Colonic mucosa (tissue), 4 donors: Measurements from ENCODE around the gene DEDD. TPM values are rescaled to one million over a fixed set of nuclear protein-coding genes. Genes with fewer than 3 reads are reported as not detected.

Experiments used
- DNase-seq: peaks from one replicate; pipeline ENCODE4 v3.0.0-alpha.2; 2020
- H3K27ac ChIP-seq: fragments of 200-600 bp; one replicate; pipeline ENCODE4 v1.8.0; 2021
- H3K27me3 ChIP-seq: fragments of 200-600 bp; one replicate; pipeline ENCODE4 v1.8.0; 2021
- H3K36me3 ChIP-seq: fragments of 200-600 bp; one replicate; pipeline ENCODE4 v1.8.0; 2021
- H3K4me1 ChIP-seq: fragments of 200-600 bp; one replicate; pipeline ENCODE4 v1.8.0; 2021; ENCODE audit warnings: mild to moderate bottlenecking
- H3K4me3 ChIP-seq: fragments of 200-600 bp; one replicate; pipeline ENCODE4 v1.8.0; 2021
- H3K9ac ChIP-seq, 2 donors: one replicate each; pipeline ENCODE4 v1.7.0; 2013; ENCODE audit warnings: control low read depth in 2 of 2, low read depth in 2 of 2, low read length in 2 of 2
- H3K9me3 ChIP-seq: fragments of 200-600 bp; one replicate; pipeline ENCODE4 v1.8.0; 2021
- CTCF ChIP-seq: fragments of 200-600 bp; IDR thresholded peaks from one replicate; pipeline ENCODE4 v1.8.0; 2022; ENCODE audit warnings: antibody characterized with exemption, mild to moderate bottlenecking
- intact Hi-C: fragments of 100-400 bp; cut with DNase I; formaldehyde crosslinking; loops from one replicate; pipeline ENCODE4 v1.14.1; 2022
- total RNA-seq, 2 donors: library from RNA; stranded (reverse); fragmentation: NEBNext Ultra II Directional in 1 of 2; extraction: Animal tissue kit (Norgen Biotek cat#: 25700) in 1 of 2; gene quantifications; one replicate each; pipeline ENCODE4 v1.2.1, GENCODE V29; 2021
- donor health status: healthy.
- donor health status: DM: no; HTN: no; CAD: no.
- donor health status: DM: no; HTN: no; CAD: no.

The DEDD gene
- total RNA-seq, 2 donors from 2014 or later = 33.8 to 34.3 TPM

- H3K9me3 ChIP-seq = no peaks in the 10 kb centered on the region
- peak overlapping the region; percentile 96 for H3K27ac ChIP-seq
- no peak for TF ChIP-seq CTCF
- peaks cover 8% of the 10 kb centered on the region for H3K4me1 ChIP-seq
- H3K36me3 ChIP-seq = no peaks in the 10 kb centered on the region
- peak; percentile 34 for DNase-seq
- H3K9ac ChIP-seq = peak overlapping the region; percentile 96 to 97
- intact Hi-C loops = no loop called here
- H3K27me3 ChIP-seq = no peaks in the 10 kb centered on the region
- H3K4me3 ChIP-seq = peak overlapping the region; percentile 50
These were observed 701 bp downstream of the DEDD start for GRCh38 chr1:161131523-161132409.

- no peaks in the 10 kb centered on the region for H3K9me3 ChIP-seq
- no peaks in the 10 kb centered on the region for H3K36me3 ChIP-seq
- H3K4me3 ChIP-seq = no peak overlapping the region
- intact Hi-C loops = no loop called here
- no peak for TF ChIP-seq CTCF
- peaks cover 8% of the 10 kb centered on the region for H3K4me1 ChIP-seq
- DNase-seq = no peak
- no peak overlapping the region for H3K9ac ChIP-seq
- no peaks in the 10 kb centered on the region for H3K27me3 ChIP-seq
- H3K27ac ChIP-seq = no peak overlapping the region
These were observed 2.2 kb downstream of the DEDD start for GRCh38 chr1:161130266-161130665.

DNA sequence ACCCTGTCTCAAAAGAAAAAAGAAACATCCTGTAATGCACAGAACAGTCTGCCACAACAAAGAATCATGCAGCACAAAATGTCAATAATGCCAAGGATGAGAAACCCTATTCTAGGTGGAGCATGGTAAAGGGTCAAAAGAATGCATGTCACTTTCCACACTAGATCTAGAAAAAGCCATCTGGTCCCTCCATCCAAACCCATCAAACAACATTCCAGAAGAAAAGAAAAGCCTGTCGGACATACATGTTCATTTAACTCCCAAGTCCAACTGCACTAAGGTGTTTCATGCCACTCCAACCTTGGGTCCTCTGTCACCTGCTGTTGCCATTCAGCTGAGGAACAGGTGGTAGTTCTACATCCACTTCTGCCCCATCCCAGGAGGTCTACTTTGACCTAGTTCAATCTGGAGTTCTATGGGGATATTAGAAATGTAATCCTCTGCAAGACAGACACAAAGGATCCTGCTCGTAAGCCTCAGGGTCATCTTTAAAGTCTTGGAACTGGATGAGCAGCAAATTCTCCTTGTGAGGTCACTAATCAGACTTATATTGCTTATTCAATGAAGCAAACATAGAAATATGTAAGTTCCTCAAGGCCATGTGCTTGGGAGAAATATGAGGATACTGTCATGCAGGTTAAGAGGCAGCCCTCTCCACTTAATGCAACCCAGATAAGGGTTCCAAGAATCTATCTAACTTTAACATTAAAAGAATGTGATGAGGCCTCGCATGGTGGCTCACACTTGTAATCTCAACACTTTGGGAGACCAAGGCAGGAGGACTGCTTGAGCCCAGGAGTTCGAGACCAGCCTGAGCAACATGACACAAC, 3.7 kb downstream of the DEDD start:
- Histone ChIP-seq H3K4me3 (no peak overlapping the region), H3K27ac (no peak overlapping the region), H3K9me3 (no peaks in the 10 kb centered on the region), H3K27me3 (no peaks in the 10 kb centered on the region), H3K36me3 (no peaks in the 10 kb centered on the region), H3K9ac (no peak overlapping the region), H3K4me1 (peaks cover 1% of the 10 kb centered on the region)
- no peak for TF ChIP-seq CTCF
- intact Hi-C loops = no loop called here
- no peak for DNase-seq

DNA sequence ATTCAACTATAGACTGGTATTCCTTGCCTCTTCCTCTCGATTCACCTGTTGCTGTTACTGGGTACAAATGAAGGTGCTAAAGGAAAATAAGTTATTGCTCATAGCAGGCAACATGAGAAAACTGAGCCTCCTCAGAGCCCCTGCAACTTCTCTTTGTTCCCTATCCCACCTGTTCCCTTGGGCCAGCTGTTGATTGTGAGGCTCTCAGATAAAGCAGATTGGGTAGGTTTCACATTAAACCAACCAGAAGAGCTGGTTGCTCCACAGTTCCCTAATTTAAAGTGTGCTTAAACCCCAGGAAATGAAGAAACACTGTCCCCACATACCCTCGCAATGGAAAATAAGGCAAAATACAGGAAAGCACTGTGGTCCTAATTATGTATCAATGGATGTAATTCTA, 4.8 kb downstream of the DEDD start:
- DNase-seq = no peak
- Histone ChIP-seq H3K27me3 (no peaks in the 10 kb centered on the region), H3K9me3 (no peaks in the 10 kb centered on the region), H3K9ac (no peak overlapping the region), H3K36me3 (no peaks in the 10 kb centered on the region), H3K27ac (no peak overlapping the region), H3K4me3 (no peak overlapping the region), H3K4me1 (no peaks in the 10 kb centered on the region)
- intact Hi-C loops = no loop called here
- TF ChIP-seq CTCF = no peak

DNA sequence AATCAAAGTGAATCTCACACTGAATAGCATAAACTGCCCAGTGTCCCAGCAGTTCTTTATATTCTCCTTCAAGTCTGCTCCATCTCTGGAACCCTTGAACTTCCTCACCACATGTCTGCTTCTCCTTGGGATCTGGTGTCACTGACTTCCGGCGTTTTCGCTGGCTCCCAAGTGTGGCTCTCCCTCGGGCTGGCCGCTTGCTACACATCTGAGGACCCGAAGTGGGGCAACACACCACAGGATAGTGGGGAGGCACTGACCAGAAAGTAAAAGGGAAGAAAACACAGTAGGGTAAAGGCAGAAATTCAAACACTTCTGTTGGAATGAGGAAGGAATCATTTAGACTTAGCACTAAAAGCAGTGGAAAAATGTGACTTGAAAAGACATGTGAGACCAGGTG, 9.5 kb downstream of the DEDD start:
- H3K4me3 ChIP-seq = no peak overlapping the region
- no peak overlapping the region for H3K9ac ChIP-seq
- TF ChIP-seq CTCF = no peak
- intact Hi-C loops = no loop called here
- DNase-seq = no peak
- no peaks in the 10 kb centered on the region for H3K9me3 ChIP-seq
- H3K4me1 ChIP-seq = no peaks in the 10 kb centered on the region
- H3K36me3 ChIP-seq = peaks cover 4% of the 10 kb centered on the region
- no peak overlapping the region for H3K27ac ChIP-seq
- H3K27me3 ChIP-seq = no peaks in the 10 kb centered on the region
